ENCODE measurements around the gene SLC13A3.

The SLC13A3 gene

DNA sequence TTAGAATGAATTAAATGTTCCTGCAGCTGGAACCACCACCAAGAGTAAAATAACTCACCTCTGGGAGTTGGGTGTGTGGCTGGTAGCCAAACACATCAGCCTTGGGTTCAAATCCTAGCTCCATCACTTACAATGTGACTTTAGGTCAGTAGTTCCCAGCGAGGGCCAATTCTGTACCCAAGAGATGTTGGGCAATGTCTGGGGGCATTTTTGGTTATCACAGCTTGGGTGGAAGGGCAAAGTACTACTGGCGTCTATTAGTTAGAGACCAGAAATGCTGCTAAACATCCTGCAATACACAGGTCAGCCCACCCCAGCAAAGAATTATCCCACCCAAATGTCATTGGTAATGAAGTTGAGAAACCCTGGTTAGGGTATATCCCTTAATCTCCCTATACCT lies 48.8 kb downstream of the SLC13A3 start:
- no peak for DNase-seq

GRCh38 chr20:46601603-46602122 lies 49.6 kb downstream of the SLC13A3 start:
- DNase-seq = no peak

DNA sequence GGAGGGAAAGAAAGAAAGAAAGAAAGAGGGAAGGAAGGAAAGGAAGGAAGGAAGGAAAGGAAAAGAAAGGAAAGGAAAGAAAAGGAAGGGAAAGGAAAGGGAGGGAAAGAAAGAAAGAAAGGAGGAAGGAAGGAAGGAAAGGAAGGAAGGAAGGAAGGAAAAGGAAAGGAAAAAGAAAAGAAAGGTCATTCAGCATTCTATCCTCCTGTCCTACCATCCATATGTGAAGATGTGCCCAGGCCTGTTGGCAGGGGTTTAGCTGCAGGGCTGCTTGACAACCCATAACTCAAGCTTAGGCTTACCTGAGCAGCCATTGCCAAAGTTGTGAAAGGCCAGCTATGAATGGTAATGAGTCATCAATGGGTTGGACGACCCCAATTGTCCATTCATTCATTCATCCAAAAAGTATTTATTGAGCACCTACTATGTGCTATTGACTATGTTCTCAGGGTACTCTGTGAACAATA lies 50.9 kb downstream of the SLC13A3 start:
- no peak for DNase-seq

- no peak for DNase-seq
These were observed 51.9 kb downstream of the SLC13A3 start for GRCh38 chr20:46599227-46599987.

DNA sequence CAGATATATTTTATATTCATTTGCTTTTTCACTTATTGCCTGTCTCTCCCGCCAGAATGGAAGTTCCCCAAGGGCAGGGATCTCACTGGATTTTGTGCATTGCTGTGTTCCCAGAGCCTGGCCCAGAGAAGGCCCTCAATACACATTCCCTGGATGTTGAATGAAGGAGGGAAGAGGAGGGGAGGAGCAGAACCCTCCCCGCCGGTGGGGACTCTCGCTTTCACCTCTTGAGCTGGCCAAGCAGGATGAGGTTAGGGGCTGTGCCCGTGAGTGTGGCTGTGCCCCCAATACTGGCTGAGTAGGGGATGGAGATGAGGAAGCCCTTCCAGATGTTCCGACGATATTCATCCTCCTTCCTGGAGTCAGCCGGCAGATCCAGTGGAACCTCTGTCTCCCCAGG lies 55.3 kb downstream of the SLC13A3 start:
- DNase-seq = no peak

DNA sequence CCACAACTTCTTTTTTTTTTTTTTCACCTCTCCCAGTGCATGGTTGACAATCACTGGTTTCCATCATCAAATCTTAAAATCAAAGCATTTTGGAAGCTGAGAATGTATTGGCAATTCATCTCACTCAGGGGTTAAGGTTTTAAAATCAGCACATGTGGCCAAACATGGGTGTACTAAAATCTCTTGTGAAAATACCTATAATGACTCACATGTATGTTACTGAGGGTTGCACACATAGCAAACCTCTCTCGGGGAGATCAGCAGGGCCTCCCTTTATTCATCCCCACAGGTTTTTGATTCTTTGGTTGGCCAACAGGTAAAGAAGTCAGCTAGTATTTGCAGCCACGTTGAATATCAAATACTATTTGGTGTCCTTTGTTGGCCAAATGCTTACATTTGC lies 56.5 kb downstream of the SLC13A3 start:
- DNase-seq = no peak

DNA sequence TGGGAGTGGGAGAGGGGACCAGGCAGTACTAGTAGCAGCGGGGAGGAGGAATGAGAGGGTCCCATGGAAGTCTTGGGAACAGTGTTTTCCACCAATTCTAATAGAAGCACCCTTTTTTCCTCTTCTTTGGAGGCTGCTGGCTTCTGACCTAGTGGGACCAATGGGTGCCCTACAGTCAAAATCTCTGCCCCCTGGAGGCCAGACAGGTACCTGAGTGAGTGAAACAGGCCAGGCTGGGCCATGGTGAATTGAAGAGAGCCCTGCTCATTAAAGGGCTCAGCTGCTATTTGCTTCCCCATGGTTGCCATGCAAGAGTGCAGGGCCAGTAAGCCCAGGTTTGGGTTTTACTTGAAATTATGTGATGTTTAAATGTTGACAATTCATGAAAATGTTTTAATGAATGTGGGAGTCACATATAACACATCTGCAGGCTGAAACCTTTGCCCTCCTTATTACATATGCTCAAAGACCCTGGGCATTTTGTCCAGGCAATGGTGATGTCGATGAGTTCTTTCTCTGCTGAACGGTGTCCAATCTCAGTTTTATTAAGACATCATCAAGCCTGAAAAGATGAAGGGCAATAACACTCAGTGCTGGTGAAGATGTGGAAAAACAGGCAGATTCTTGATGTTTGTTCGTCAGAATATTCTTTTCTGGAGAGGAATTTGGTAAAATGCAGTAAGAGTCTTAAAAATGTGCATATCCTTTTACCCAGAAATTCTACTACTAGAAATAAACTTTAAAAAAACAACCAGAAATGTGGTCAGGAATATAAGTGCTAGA lies 58.5 kb downstream of the SLC13A3 start:
- DNase-seq = no peak

- no peak for DNase-seq
These were observed 60.8 kb downstream of the SLC13A3 start for GRCh38 chr20:46590443-46590842.

DNA sequence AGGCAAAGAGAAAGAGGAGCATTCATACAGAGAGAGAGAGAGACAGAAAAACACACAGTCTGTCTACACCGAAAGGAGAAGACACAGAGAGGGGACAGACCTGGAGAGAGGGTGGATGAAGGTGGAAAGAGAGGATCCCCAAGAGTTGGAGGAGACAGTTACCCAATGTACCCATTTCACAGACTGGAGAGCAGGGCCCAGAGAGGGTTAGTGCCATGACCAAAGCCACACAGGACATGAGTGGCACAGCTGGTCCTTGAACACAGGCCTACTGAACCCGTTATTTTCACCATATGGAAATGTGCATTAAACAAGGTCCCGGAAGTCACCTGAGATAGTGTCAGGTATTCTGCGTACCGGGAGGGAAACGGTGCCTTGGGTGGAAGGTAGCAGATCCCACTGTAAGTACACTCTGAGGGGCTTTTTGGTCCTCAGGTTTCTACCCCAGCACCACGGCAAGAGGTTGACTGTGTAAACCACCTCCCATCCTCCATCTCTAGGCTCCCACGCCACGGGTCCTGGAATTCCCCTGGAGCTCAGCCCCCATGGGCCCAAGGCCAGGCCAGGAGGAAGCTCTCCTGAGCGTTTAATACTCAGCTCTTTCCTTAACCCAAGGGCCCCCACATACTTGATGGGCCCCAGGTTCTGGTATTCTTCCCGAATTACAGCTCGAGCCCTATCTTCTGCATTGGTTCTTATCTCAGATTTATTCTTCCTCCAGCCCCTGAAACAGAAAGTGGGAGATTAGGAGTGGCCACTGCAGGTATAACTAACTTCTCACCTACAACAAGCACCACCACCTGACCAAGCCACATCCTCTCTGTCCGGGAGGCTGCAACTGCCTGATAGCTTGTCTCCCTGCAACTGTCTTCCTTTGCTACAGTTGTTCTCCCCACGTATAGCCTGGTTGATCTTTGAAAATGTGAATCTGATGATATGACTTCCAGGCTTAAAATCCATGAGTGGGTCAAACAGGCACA lies 62.4 kb downstream of the SLC13A3 start:
- DNase-seq = no peak

GRCh38 chr20:46587986-46588385 lies 63.3 kb downstream of the SLC13A3 start:
- no peak for DNase-seq

DNA sequence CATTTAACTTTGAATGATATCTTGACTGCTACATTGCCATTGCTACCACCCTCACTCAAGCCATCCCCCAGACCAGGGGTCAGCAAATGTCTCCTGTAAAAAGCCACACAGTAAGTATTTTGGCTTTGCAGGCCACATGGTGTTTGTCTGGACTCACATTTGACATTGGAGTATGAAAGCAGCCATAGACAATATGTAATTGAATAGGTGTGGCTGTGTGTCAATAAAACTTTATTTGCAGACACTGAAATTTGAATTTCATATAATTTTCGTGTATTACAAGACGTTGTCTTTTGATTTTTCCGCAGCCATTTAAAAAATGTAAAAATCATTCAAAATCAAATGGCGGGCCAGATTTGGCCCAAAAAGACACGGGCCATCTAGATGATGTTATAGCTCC lies 64.5 kb downstream of the SLC13A3 start:
- DNase-seq = no peak

DNA sequence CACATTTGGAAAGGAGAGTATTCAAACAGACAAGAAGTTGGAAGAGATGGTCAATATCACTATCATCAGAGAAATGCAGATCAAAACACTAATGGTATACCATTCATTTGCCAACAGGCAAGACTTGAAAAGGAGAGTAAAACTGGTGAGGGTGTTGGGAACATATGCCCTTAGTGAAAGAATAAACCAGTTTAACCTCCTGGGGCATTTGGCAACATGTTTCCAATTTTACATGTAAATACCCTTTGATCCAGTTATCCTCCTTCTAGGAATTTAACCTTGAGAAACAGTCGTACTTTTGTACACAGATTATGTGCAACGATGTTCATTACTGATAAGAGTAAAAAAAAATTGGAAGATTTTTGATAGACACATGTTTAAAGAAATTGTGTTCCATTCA lies 66.8 kb downstream of the SLC13A3 start:
- DNase-seq = no peak

GRCh38 chr20:46583411-46584214 lies 67.6 kb downstream of the SLC13A3 start:
- DNase-seq = no peak

DNA sequence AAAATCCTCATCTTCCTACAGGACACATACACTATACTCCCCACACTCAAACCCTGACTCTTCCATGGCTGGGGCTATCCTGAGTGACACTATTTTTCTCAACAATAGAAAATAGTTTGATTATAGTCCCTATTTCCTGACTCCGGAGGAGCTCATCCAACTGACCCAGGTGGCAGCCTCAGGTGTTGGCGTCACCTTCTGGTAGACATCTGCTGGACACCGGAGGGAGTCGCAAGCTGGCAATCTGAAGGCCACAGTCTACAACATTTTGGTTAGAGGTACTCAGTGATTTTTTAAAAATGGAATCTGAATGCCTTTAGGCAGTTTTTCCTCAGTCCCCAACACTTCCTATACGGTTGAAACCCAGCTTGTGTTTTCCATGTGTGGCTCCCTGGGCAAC lies 68.6 kb downstream of the SLC13A3 start:
- no peak for DNase-seq

GRCh38 chr20:46581391-46581790 lies 69.9 kb downstream of the SLC13A3 start:
- no peak for DNase-seq

DNA sequence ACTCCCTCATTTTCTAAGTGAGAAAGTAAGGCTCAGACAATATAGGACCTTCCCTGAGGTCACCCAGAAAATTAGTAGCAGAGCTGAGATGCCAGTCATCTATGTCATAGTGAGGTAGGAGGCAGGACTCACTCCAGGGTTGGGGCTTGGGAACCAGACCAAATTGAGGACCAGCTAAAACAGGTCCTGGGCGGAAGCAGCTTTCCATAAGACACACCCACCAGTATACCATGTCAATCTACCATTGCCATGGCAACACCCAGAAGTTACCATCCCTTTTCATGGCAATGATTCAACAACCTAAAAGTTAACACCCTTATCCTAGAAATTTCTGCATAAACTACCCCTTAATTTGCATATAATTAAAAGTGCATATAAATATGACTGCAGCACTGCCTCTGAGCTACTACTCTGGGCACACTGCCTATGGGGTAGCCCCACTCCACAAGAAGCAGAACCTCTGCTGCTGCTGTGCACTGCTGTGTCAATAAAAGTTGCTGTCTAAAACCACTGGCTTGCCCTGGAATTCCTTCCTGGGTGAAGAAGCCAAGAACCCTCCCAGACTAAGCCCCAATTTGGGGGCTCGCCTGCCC lies 70.5 kb downstream of the SLC13A3 start:
- DNase-seq = no peak

GRCh38 chr20:46578745-46579144 lies 72.5 kb downstream of the SLC13A3 start:
- DNase-seq = no peak

DNA sequence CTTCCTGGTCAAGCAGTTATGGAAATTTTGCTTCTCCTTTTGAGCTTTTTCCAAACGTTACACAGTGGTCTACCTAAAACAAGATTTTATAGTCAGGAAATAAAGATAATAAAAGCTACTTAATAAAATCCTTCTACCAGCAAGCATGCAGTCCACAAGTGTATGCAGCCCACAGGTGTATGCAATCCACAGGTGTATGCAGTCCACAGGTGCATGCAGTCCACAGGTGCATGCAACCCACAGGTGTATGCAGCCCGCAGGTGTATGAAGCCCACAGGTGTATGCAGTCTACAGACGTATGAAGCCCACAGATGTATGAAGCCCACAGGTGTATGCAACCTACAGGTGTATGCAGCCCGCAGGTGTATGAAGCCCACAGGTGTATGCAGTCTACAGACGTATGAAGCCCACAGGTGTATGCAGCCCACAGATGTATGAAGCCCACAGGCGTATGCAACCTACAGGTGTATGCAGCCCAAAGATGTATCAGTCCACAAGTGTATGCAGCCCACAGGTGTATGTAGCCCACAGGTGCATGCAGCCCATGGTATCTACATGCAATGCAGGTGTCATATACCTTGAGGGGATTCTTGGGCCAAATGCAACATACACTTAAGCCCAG lies 74.4 kb downstream of the SLC13A3 start:
- DNase-seq = no peak

DNA sequence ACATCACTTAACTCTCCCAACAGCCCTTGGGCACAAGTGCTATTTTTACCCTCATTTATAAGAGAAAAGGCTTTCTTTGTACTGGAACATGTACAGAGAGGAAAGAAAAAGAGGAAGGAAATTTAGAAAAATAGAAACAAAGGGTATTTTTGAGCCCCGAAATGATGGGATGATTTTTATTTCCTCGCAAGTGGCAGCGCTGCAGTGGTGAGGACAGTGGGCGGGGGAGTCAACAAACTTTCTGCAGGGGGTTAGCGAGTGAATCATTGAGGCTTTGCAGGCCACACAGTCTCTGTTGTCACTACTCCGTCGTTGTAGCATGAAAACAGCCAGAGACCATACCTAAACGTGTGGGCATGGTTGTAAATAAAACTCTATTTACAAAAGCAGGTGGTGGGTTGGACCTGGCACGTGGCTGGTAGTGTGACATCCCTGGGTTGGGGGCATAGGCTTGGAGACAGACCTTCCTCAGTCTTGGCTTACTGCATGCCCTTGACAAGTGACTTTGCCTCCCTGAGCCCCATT lies 75.3 kb downstream of the SLC13A3 start:
- no peak for DNase-seq

- DNase-seq = no peak
These were observed 75.9 kb downstream of the SLC13A3 start for GRCh38 chr20:46575394-46575793.
